Measurements from ENCODE around the gene CDKAL1. TPM values are rescaled to one million over a fixed set of nuclear protein-coding genes. Genes with fewer than 3 reads are reported as not detected.

Gene CDKAL1
- total RNA-seq, 2 donors from 2014 or later, result 23.5 to 26.4 TPM

- TF ChIP-seq CTCF (conservative IDR thresholded peaks at IDR 0.05), result peak; percentile 41
- Mint-ChIP-seq H3K36me3 (ENCODE audit: low read depth) (peaks cover 10% of the 10 kb centered on the region), H3K4me1 (peaks cover 20% of the 10 kb centered on the region), H3K27ac (no peak overlapping the region), H3K27me3 (ENCODE audit: insufficient read depth) (no peaks in the 10 kb centered on the region), H3K4me3 (no peak overlapping the region), H3K9me3 (no peaks in the 10 kb centered on the region)
- Histone ChIP-seq H3K9ac (ENCODE audit: extremely low read depth, low read length, poor library complexity, severe bottlenecking) (no peak overlapping the region), H3K27me3 (ENCODE audit: control insufficient read depth, insufficient read depth, low read length, poor library complexity, severe bottlenecking) (no peaks in the 10 kb centered on the region), H3K9me3 (ENCODE audit: control insufficient read depth, low read length) (no peaks in the 10 kb centered on the region), H3K36me3 (ENCODE audit: control insufficient read depth, insufficient read depth, low read length) (no peaks in the 10 kb centered on the region), H3K27ac (ENCODE audit: low read depth, low read length) (no peak overlapping the region), H3K4me1 (ENCODE audit: control insufficient read depth, insufficient read depth, low read length) (peaks cover 5% of the 10 kb centered on the region), H3K4me3 (ENCODE audit: low read length) (no peak overlapping the region)
- no peak for DNase-seq
- WGBS, 2 experiments (ENCODE audit: insufficient coverage in 1 of 2, insufficient read length in 1 of 2), result 74 to 92% methylated on average over 1 to 3 of the region's 3 CpGs
Observed at GRCh38 chr6:20789162-20789561, 254.9 kb downstream of the CDKAL1 start.

- TF ChIP-seq CTCF (conservative IDR thresholded peaks at IDR 0.05), result no peak
- Mint-ChIP-seq H3K4me3 (no peak overlapping the region), H3K27me3 (ENCODE audit: insufficient read depth) (no peaks in the 10 kb centered on the region), H3K36me3 (ENCODE audit: low read depth) (peaks cover 10% of the 10 kb centered on the region), H3K4me1 (peaks cover 20% of the 10 kb centered on the region), H3K27ac (peak overlapping the region; percentile 53), H3K9me3 (no peaks in the 10 kb centered on the region)
- Histone ChIP-seq H3K9ac (ENCODE audit: extremely low read depth, low read length, poor library complexity, severe bottlenecking) (no peak overlapping the region), H3K4me3 (ENCODE audit: low read length) (no peak overlapping the region), H3K36me3 (ENCODE audit: control insufficient read depth, insufficient read depth, low read length) (no peaks in the 10 kb centered on the region), H3K27ac (ENCODE audit: low read depth, low read length) (no peak overlapping the region), H3K9me3 (ENCODE audit: control insufficient read depth, low read length) (no peaks in the 10 kb centered on the region), H3K4me1 (ENCODE audit: control insufficient read depth, insufficient read depth, low read length) (peaks cover 5% of the 10 kb centered on the region), H3K27me3 (ENCODE audit: control insufficient read depth, insufficient read depth, low read length, poor library complexity, severe bottlenecking) (no peaks in the 10 kb centered on the region)
- peak; percentile 53 for DNase-seq
- WGBS, 2 experiments (ENCODE audit: insufficient coverage in 1 of 2, insufficient read length in 1 of 2), result 60 to 90% methylated on average over 1 to 9 of the region's 9 CpGs
Observed at GRCh38 chr6:20790032-20790791, 256.0 kb downstream of the CDKAL1 start.

GRCh38 chr6:20791074-20791473 lies 256.8 kb downstream of the CDKAL1 start:
- H3K9me3 Mint-ChIP-seq, result no peaks in the 10 kb centered on the region
- no peak for TF ChIP-seq CTCF (conservative IDR thresholded peaks at IDR 0.05)
- no peak overlapping the region for H3K4me3 Mint-ChIP-seq
- H3K27me3 ChIP-seq (ENCODE audit: control insufficient read depth, insufficient read depth, low read length, poor library complexity, severe bottlenecking), result no peaks in the 10 kb centered on the region
- H3K4me1 ChIP-seq (ENCODE audit: control insufficient read depth, insufficient read depth, low read length), result peaks cover 5% of the 10 kb centered on the region
- no peak overlapping the region for H3K9ac ChIP-seq (ENCODE audit: extremely low read depth, low read length, poor library complexity, severe bottlenecking)
- no peak for DNase-seq
- no peaks in the 10 kb centered on the region for H3K27me3 Mint-ChIP-seq (ENCODE audit: insufficient read depth)
- no peaks in the 10 kb centered on the region for H3K9me3 ChIP-seq (ENCODE audit: control insufficient read depth, low read length)
- H3K36me3 Mint-ChIP-seq (ENCODE audit: low read depth), result peaks cover 10% of the 10 kb centered on the region
- H3K4me3 ChIP-seq (ENCODE audit: low read length), result no peak overlapping the region
- no peaks in the 10 kb centered on the region for H3K36me3 ChIP-seq (ENCODE audit: control insufficient read depth, insufficient read depth, low read length)
- 93% methylated on average over 4 of the region's 4 CpGs; no CpG with 5 or more reads in 1 of the 2 experiments for WGBS, 2 experiments (ENCODE audit: insufficient coverage in 1 of 2, insufficient read length in 1 of 2)
- peaks cover 20% of the 10 kb centered on the region for H3K4me1 Mint-ChIP-seq
- no peak overlapping the region for H3K27ac Mint-ChIP-seq
- no peak overlapping the region for H3K27ac ChIP-seq (ENCODE audit: low read depth, low read length)

Data from endodermal cell (in vitro differentiated cells).